Thyroid gland (tissue), 4 donors: Measurements from ENCODE around the gene LRCOL1. TPM values are rescaled to one million over a fixed set of nuclear protein-coding genes. Genes with fewer than 3 reads are reported as not detected.
"Not testable (repeated sequence)": the region's sequence is repeated elsewhere in the genome, so short reads cannot be mapped to it uniquely, and the experiment has no call there.

Experiments
- DNase-seq, 2 donors: peaks; one replicate each; pipeline ENCODE4 v3.0.0-alpha.2; 2019
- H3K27ac ChIP-seq, 3 donors: fragments of 200-600 bp; sonication (generic); 1 replicate in 2 of 3; 2 replicates in 1 of 3; pipeline ENCODE4 v1.5.1; 2016 to 2019; ENCODE audit warnings: mild to moderate bottlenecking in 1 of 3, moderate library complexity in 1 of 3
- H3K27me3 ChIP-seq: fragments of 200-600 bp; sonication (generic); one replicate; pipeline ENCODE4 v1.5.1; 2019
- H3K36me3 ChIP-seq, 2 donors: fragments of 200-600 bp; sonication (generic); one replicate each; pipeline ENCODE4 v1.5.1; 2016 to 2019
- H3K4me1 ChIP-seq, 2 donors: fragments of 200-600 bp; sonication (generic); one replicate each; pipeline ENCODE4 v1.5.1; 2017 to 2019
- H3K4me3 ChIP-seq, 3 donors: fragments of 200-600 bp; sonication (generic); replicated peaks in 1 of 3; 1 replicate in 2 of 3; 2 replicates in 1 of 3; pipeline ENCODE4 v1.5.1; 2016; ENCODE audit warnings: mild to moderate bottlenecking in 1 of 3
- H3K9me3 ChIP-seq: fragments of 200-600 bp; sonication (generic); one replicate; pipeline ENCODE4 v1.5.1; 2017
- POLR2A ChIP-seq, 2 donors: fragments of 450-650 bp; IDR thresholded peaks; one replicate each; pipeline ENCODE4 v1.6.1; 2017; ENCODE audit warnings: antibody characterized with exemption in 2 of 2, mild to moderate bottlenecking in 2 of 2, moderate library complexity in 1 of 2
- WGBS, 2 donors: methylation state at CpG; one replicate each; pipeline ENCODE4 v1.1.5; 2017; 5-methylcytosine and 5-hydroxymethylcytosine counted together
- intact Hi-C: fragments of 100-400 bp; cut with DNase I; formaldehyde crosslinking; loops from one replicate; pipeline ENCODE4 v1.15.1; 2023
- total RNA-seq, 4 donors: library from RNA; depleted of rRNA; stranded (reverse); fragments of >200 nt; gene quantifications; one replicate each; pipeline ENCODE4 v1.2.3, GENCODE V29; 2016
- TF ChIP-seq, protein P1 (sequence below), 6 experiments: fragments of 200-600 bp in 3 of 6; fragments of 450-650 bp in 3 of 6; sonication (generic) in 3 of 6; IDR thresholded peaks; one replicate each; pipeline ENCODE4 v1.5.1; 2016 to 2019; ENCODE audit warnings: antibody characterized with exemption in 6 of 6, mild to moderate bottlenecking in 2 of 6, inconsistent platforms in 1 of 6, moderate library complexity in 1 of 6

LRCOL1 gene
- total RNA-seq, 4 donors from 2014 or later, result 0.89 to 3.2 (median 3.2) TPM; not detected in 1

DNA sequence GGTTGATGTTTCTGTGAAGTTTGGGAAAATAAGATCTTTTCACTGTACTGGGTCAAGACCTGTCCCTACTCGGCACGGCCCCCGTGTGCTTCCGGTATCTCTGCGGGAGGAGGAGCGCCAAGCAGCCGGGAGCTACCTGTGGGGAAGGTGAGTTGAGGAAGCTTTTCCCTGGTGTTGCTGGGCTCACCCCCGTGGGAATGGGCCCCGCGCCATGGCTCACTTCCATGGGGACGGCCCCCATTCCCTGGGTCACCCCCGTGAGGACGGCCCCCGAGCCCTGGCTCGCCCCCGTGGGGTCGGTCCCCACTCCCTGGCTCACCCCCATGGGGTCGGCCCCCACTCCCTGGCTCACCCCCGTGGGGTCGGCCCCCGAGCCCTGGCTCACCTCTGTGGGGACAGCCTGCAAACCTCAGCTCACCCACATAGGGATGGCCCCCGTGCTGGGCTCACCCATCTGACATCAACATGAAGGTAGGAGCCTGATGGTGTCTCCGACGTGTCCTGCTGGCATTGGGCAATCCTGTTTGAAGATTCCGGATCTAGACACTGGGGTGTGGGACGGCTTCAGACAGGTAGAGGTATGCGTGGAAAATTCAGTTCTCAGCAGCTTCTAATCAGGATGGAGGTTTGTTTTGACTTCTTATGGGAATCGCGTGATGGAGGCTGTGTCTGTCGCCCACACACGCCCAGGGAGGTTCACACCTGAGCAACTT is 9.1 kb downstream of the LRCOL1 start:
- WGBS, 2 donors, result 71 to 84% methylated on average over 17 to 18 of the region's 31 CpGs
- DNase-seq, result no peak
- Histone ChIP-seq H3K27me3 (no peaks in the 10 kb centered on the region), H3K9me3 (no peaks in the 10 kb centered on the region), H3K4me1 (peaks cover 3 to 20% of the 10 kb centered on the region in 2 donors), H3K27ac (peak overlapping the region in 1 of 3 donors; percentile 52), H3K4me3 (no peak overlapping the region), H3K36me3 (no peaks in the 10 kb centered on the region)
- intact Hi-C loops, result no loop called here
- TF ChIP-seq, protein P1, sequence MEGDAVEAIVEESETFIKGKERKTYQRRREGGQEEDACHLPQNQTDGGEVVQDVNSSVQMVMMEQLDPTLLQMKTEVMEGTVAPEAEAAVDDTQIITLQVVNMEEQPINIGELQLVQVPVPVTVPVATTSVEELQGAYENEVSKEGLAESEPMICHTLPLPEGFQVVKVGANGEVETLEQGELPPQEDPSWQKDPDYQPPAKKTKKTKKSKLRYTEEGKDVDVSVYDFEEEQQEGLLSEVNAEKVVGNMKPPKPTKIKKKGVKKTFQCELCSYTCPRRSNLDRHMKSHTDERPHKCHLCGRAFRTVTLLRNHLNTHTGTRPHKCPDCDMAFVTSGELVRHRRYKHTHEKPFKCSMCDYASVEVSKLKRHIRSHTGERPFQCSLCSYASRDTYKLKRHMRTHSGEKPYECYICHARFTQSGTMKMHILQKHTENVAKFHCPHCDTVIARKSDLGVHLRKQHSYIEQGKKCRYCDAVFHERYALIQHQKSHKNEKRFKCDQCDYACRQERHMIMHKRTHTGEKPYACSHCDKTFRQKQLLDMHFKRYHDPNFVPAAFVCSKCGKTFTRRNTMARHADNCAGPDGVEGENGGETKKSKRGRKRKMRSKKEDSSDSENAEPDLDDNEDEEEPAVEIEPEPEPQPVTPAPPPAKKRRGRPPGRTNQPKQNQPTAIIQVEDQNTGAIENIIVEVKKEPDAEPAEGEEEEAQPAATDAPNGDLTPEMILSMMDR (IDR thresholded peaks at IDR 0.05), result no peak
- TF ChIP-seq POLR2A (IDR thresholded peaks at IDR 0.05), result no peak

DNA sequence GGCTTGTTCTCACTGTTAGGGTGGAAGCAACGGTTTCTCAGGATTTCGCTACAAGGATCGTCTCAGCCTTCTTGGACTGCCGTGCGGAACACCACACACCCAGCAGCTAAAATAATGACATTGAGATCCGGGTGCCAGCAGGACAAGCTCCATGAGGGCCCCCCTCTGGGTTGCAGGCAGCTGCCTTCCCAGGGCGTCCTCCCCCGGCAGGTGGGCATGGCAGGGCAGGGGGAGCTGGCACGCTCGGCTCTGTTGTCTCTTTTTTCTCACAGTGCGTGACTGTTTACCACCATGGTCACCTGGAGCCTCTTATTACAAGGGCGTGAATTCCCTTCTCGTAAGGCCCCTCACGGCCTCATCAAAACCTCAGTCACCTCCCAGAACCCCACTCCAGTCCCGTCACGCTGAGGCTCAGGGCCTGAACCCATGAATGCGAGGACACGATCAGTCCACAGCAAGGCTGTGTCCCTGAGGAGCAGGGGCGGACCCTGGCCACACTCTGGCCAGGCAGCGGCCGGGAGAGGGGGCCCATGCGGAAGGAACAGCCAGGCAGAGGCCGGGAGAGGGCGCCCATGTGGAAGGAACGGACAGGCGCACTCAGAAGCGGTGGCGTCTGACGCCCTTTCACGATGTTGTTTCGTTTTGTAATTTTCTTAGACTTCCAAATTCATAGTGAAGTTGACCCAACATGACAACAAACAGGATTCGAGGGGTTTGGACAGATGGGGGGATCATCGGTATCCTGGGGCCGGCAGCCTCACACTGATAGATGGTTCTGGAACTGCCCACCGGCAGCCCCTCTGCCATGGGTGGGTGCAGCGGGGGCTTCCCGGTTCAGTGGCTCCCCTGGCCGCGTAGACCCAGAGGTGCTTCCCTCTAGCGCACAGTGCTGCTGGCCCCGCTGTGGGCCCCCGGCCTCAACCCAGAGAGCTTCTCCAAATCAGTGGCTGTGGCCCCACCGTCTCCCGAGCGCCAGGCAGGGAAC is 10.0 kb downstream of the LRCOL1 start:
- intact Hi-C loops, result no loop called here
- H3K4me3 ChIP-seq, result peak overlapping the region; percentile 1 to 15 (median 14)
- H3K4me1 ChIP-seq, result peaks cover 3 to 20% of the 10 kb centered on the region in 2 donors
- H3K36me3 ChIP-seq, result no peaks in the 10 kb centered on the region
- no peaks in the 10 kb centered on the region for H3K27me3 ChIP-seq
- DNase-seq, result peak; percentile 79
- no peaks in the 10 kb centered on the region for H3K9me3 ChIP-seq
- WGBS, 2 donors, result 33 to 41% methylated on average over 36 to 37 of the region's 45 CpGs
- H3K27ac ChIP-seq, result peak overlapping the region in 1 of 3 donors; percentile 52
- TF ChIP-seq, protein P1 (IDR thresholded peaks at IDR 0.05), result peak; percentile 40 to 69 (median 51)
- no peak for TF ChIP-seq POLR2A (IDR thresholded peaks at IDR 0.05)

DNA sequence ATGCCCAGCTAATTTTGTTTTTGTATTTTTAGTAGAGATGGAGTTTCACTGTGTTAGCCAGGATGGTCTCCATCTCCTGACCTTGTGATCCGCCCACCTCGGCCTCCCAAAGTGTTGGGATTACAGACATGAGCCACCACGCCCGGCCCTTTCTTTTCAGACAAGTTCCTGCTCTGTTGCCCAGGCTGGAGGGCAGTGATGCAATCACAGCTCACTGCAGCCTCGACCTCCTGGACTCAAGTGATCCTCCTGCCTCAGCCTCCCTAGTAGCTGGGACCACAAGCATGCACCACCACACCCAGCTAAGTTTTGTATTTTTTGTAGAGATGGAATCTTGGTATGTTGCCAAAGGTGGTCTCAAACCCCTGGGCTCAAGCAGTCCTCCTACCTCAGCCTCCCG is 10.9 kb downstream of the LRCOL1 start:
- H3K9me3 ChIP-seq, intact Hi-C loops, H3K4me3 ChIP-seq, H3K36me3 ChIP-seq, H3K27ac ChIP-seq, H3K27me3 ChIP-seq, DNase-seq: not testable (repeated sequence)
- WGBS, 2 donors, result 84 to 89% methylated on average over 6 of the region's 6 CpGs
- peaks cover 3 to 20% of the 10 kb centered on the region in 2 donors for H3K4me1 ChIP-seq

DNA sequence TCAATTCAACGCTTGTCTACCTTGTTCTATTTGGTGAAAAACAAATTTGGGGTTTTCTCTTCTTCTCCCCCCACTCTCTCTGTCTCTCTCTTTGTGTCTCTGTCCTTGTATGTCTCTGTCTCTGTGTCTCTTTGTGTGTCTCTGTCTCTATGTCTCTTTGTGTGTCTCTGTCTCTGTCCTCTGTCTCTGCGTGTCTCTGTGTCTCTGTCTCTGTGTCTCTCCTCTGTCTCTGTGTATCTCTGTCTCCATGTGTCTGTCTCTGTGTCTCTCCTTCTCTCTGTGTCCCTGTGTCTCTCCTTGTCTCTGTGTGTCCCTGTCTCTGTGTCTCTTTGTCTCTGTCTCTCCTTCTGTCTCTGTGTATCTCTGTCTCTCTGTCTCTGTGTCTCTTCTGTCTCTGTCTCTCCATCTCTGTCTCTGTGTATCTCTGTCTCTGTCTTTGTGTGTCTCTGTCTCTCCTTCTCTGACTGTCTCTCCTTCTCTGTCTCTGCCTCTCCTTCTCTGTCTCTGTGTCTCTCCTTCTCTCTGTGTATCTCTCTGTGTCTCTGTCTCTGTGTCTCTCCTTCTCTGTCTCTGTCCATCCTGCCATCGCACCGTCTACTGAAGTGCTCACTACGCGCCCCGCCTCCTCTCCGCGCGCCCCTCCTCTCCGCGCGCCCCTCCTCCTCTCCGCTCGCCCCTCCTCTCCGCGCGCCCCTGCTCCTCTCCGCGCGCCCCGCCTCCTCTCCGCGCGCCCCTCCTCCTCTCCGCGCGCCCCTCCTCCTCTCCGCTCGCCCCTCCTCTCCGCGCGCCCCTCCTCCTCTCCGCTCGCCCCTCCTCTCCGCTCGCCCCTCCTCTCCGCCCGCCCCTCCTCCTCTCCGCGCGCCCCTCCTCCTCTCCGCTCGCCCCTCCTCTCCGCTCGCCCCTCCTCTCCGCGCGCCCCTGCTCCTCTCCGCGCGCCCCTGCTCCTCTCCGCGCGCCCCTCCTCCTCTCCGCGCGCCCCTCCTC is 12.8 kb downstream of the LRCOL1 start:
- peak; percentile 44 to 47 for DNase-seq
- H3K27ac ChIP-seq, result no peak overlapping the region

More for the DNA sequence above, 12.8 kb downstream of the LRCOL1 start:
- H3K27me3 ChIP-seq, result no peaks in the 10 kb centered on the region
- no peak for TF ChIP-seq POLR2A (IDR thresholded peaks at IDR 0.05)
- TF ChIP-seq, protein P1 (IDR thresholded peaks at IDR 0.05), result no peak
- H3K9me3 ChIP-seq, result no peaks in the 10 kb centered on the region
- WGBS, 2 donors, result 8 to 9% methylated on average over 18 to 25 of the region's 58 CpGs
- H3K36me3 ChIP-seq, result no peaks in the 10 kb centered on the region
- intact Hi-C loops, result no loop called here
- H3K4me1 ChIP-seq, result peaks cover 3 to 13% of the 10 kb centered on the region in 2 donors
- H3K4me3 ChIP-seq, result no peak overlapping the region
